Ureter (tissue), 1 donor: ENCODE results near the gene NUMB. TPM values are rescaled to one million over a fixed set of nuclear protein-coding genes. Genes with fewer than 3 reads are reported as not detected.
"Not testable (repeated sequence)": the region's sequence is repeated elsewhere in the genome, so short reads cannot be mapped to it uniquely, and the experiment has no call there.

ENCODE experiments used
- DNase-seq: peaks from one replicate; pipeline ENCODE4 v3.0.0-alpha.2; 2020; ENCODE audit warnings: low spot score
- total RNA-seq: library from RNA; stranded (reverse); gene quantifications from one replicate; pipeline ENCODE4 v1.2.4, GENCODE V29; 2023
- donor health status: DM: yes; HTN: yes; CAD: no.

NUMB gene
- total RNA-seq, 1 donor from 2014 or later, result 83.7 TPM

GRCh38 chr14:73465823-73466532 lies 7.6 kb upstream of the NUMB start:
- no peak for DNase-seq

- DNase-seq, result no peak
Observed at GRCh38 chr14:73463411-73463810, 5.1 kb upstream of the NUMB start.

- DNase-seq, result no peak
Observed at GRCh38 chr14:73462815-73463214, 4.5 kb upstream of the NUMB start.

GRCh38 chr14:73462048-73462715 lies 3.8 kb upstream of the NUMB start:
- DNase-seq, result peak; percentile 68

- DNase-seq, result no peak
Observed at GRCh38 chr14:73461478-73462047, 3.2 kb upstream of the NUMB start.

GRCh38 chr14:73460691-73461127 lies 2.4 kb upstream of the NUMB start:
- DNase-seq, result no peak

- no peak for DNase-seq
Observed at GRCh38 chr14:73459959-73460358, 1.6 kb upstream of the NUMB start.

- DNase-seq, result peak; percentile 55
Observed at GRCh38 chr14:73457924-73458182, 493 bp downstream of the NUMB start.

- DNase-seq, result peak; percentile 53
Observed at GRCh38 chr14:73457041-73457923, 1.1 kb downstream of the NUMB start.

- DNase-seq, result no peak
Observed at GRCh38 chr14:73455294-73455693, 3.1 kb downstream of the NUMB start.

- DNase-seq, result no peak
Observed at GRCh38 chr14:73452341-73453186, 5.8 kb downstream of the NUMB start.

- DNase-seq, result no peak
Observed at GRCh38 chr14:73443758-73444157, 14.6 kb downstream of the NUMB start.

GRCh38 chr14:73441286-73441685 lies 17.1 kb downstream of the NUMB start:
- no peak for DNase-seq

- no peak for DNase-seq
Observed at GRCh38 chr14:73438993-73439392, 19.4 kb downstream of the NUMB start.

GRCh38 chr14:73437206-73437605 lies 21.1 kb downstream of the NUMB start:
- no peak for DNase-seq

- DNase-seq, result no peak
Observed at GRCh38 chr14:73432124-73432523, 26.2 kb downstream of the NUMB start.

GRCh38 chr14:73428353-73428824 lies 30.0 kb downstream of the NUMB start:
- no peak for DNase-seq

GRCh38 chr14:73427516-73428264 lies 30.7 kb downstream of the NUMB start:
- DNase-seq, result no peak

GRCh38 chr14:73426877-73427276 lies 31.5 kb downstream of the NUMB start:
- no peak for DNase-seq

- no peak for DNase-seq
Observed at GRCh38 chr14:73424453-73424852, 33.9 kb downstream of the NUMB start.

GRCh38 chr14:73423092-73423491 lies 35.3 kb downstream of the NUMB start:
- DNase-seq, result not testable (repeated sequence)
